ENCODE measurements around the gene LTB4R.

DNA sequence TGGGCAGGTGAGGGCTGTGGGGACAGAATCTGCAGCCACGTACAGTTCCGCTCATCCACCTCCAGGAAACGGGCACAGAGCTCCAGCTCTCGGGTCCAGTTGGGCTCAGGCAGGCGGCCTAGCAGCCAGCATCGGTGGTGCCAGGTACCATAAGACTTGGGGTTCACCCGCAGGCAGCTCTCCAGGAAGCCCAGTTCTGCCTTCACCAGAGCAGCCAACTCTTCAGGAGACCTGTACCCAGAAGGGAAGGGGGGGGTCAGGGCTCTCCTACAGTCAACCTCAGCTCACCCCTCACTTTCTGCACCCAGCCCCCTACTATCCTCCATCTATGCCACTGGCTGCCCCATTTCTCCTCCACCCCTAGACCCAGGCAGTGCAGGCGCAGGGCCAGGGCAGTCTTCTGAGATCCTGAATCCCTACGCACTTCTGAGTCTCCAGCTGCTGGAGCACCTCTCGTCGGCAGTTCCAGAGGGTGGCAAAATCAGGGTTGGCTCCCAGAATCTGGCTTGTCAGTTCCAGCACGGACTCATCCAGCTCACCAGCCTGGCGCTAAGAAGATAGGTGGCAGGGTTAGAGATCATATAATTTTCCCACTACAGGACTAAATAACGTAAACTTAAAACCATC, 41.3 kb upstream of the LTB4R start:
- TF ChIP-seq CTCF (conservative IDR thresholded peaks at IDR 0.05 in 1 of 2, IDR thresholded peaks at IDR 0.05 in 1 of 2; ENCODE audit: extremely low read depth in 1 of 2, insufficient read depth in 1 of 2, low read depth in 1 of 2, low read length in 2 of 2), result no peak
- TF ChIP-seq EZH2 (IDR thresholded peaks at IDR 0.05; ENCODE audit: borderline replicate concordance, low read length), result no peak

Data from mammary epithelial cell (primary cell).